Ishikawa (cell line): ENCODE measurements around the gene TMEM138.

Experiments
- RAD21 ChIP-seq: IDR thresholded peaks from 2 replicates; pipeline ENCODE4 v1.6.1; 2012; ENCODE audit warnings: low read depth
- YY1 ChIP-seq: IDR thresholded peaks from 2 replicates; pipeline ENCODE4 v1.6.1; 2012; ENCODE audit warnings: low read depth

- TF ChIP-seq YY1 (no peak), RAD21 (no peak)
Measured at GRCh38 chr11:61416941-61417340, 54.8 kb downstream of the TMEM138 start.
